NB4 (cell line): ENCODE measurements around the gene GNAI2.

Experiments
- CTCF ChIP-seq: IDR thresholded peaks from one replicate; pipeline ENCODE4 v1.5.1; 2012; ENCODE audit warnings: low read depth, low read length
- MYC ChIP-seq: IDR thresholded peaks from 2 replicates; pipeline ENCODE4 v1.6.1; 2011; ENCODE audit warnings: low read depth, low read length
- POLR2A ChIP-seq: IDR thresholded peaks from 2 replicates; pipeline ENCODE4 v1.6.1; 2011; ENCODE audit warnings: mild to moderate bottlenecking; ENCODE audit not compliant: insufficient read length; ENCODE audit errors: extremely low read depth
- TF ChIP-seq, protein P1 (sequence below): IDR thresholded peaks from 2 replicates; pipeline ENCODE4 v1.6.1; 2011; ENCODE audit warnings: low read depth, low read length

DNA sequence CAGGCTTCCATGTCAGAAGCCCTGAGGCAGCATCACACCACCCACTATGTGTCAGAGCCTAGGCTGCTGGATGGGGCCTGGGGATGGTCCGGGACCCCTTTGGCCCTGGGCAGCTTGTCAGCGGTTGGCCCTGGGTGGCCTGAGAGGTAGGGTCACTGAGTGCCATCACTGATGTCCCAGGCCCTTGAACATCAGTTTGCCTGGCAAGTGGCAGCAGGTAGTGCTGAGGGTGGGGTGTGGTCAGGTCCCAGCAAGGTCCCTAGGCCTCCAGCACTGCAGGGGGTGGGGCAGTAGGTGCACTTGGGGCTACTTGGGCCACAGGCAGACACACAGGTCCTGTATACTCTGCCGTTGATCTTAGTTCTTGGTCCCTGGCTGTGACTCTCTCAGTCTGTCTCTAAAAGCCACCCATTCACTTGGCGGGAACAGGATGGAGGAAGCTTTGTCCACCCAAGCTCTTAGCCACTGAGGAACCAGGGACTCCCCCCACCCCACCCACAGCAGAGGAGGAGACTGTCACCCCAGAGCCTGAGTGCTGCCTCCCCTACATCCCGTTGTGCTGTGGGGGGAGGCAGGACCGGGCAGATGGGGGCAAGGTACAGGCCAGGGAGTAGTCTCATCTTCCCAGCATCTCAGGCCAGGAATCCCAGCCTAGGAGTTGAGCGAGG is 5.8 kb downstream of the GNAI2 start:
- TF ChIP-seq CTCF, result no peak
- TF ChIP-seq POLR2A, result no peak
- TF ChIP-seq MYC, result no peak
- TF ChIP-seq, protein P1, sequence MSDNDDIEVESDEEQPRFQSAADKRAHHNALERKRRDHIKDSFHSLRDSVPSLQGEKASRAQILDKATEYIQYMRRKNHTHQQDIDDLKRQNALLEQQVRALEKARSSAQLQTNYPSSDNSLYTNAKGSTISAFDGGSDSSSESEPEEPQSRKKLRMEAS, result no peak
